BLaER1 (cell line): Measurements from ENCODE around the gene C16orf54.
"Not testable (repeated sequence)": the region's sequence is repeated elsewhere in the genome, so short reads cannot be mapped to it uniquely, and the experiment has no call there.

ENCODE experiments used
- H3K27ac ChIP-seq: shearing (Covaris generic); formaldehyde crosslinking; 2 replicates; pipeline ENCODE4 v1.8.1; 2022
- H3K27me3 ChIP-seq: shearing (Covaris generic); formaldehyde crosslinking; 2 replicates; pipeline ENCODE4 v1.8.1; 2022
- H3K36me3 ChIP-seq: shearing (Covaris generic); formaldehyde crosslinking; 2 replicates; pipeline ENCODE4 v1.8.1; 2022
- H3K4me1 ChIP-seq: shearing (Covaris generic); formaldehyde crosslinking; 2 replicates; pipeline ENCODE4 v1.8.1; 2022
- H3K4me2 ChIP-seq: shearing (Covaris generic); formaldehyde crosslinking; 2 replicates; pipeline ENCODE4 v1.8.1; 2022
- H3K4me3 ChIP-seq: shearing (Covaris generic); formaldehyde crosslinking; 2 replicates; pipeline ENCODE4 v1.8.1; 2022
- H3K9ac ChIP-seq: shearing (Covaris generic); formaldehyde crosslinking; 2 replicates; pipeline ENCODE4 v1.8.1; 2022
- H3K9me3 ChIP-seq: shearing (Covaris generic); formaldehyde crosslinking; 2 replicates; pipeline ENCODE4 v1.8.1; 2022
- H4K20me1 ChIP-seq: shearing (Covaris generic); formaldehyde crosslinking; 2 replicates; pipeline ENCODE4 v1.8.1; 2022
- Cebpa-rat ChIP-seq: shearing (Covaris generic); IDR thresholded peaks from 2 replicates; pipeline ENCODE4 v1.8.1; 2022

The C16orf54 gene

GRCh38 chr16:29710227-29711219 is 35.3 kb downstream of the C16orf54 start:
- Histone ChIP-seq H4K20me1 (no peaks in the 10 kb centered on the region), H3K36me3 (no peaks in the 10 kb centered on the region), H3K4me3 (no peak overlapping the region), H3K27ac (no peak overlapping the region), H3K27me3 (no peaks in the 10 kb centered on the region), H3K9ac (no peak overlapping the region; the same call in 1 of the 2 replicates), H3K4me2 (peak overlapping the region; percentile 53), H3K4me1 (peaks cover 64% of the 10 kb centered on the region), H3K9me3 (peaks cover 12% of the 10 kb centered on the region; the same call in 1 of the 2 replicates)
- no peak for TF ChIP-seq Cebpa-rat

- H3K27ac ChIP-seq, result not testable (repeated sequence)
- peak overlapping the region; percentile 53; the same call in 1 of the 2 replicates for H3K4me2 ChIP-seq
Measured at GRCh38 chr16:29709657-29710056, 36.1 kb downstream of the C16orf54 start.

GRCh38 chr16:29708917-29709600 is 36.7 kb downstream of the C16orf54 start:
- H3K27me3 ChIP-seq, result no peaks in the 10 kb centered on the region
- H3K4me1 ChIP-seq, result peaks cover 78% of the 10 kb centered on the region
- H3K9me3 ChIP-seq, result peaks cover 12% of the 10 kb centered on the region; the same call in 1 of the 2 replicates
- no peaks in the 10 kb centered on the region for H3K36me3 ChIP-seq
- TF ChIP-seq Cebpa-rat, result no peak
- H3K4me3 ChIP-seq, result no peak overlapping the region
- H3K4me2 ChIP-seq, result peak overlapping the region; percentile 34; the same call in 1 of the 2 replicates
- no peak overlapping the region for H3K9ac ChIP-seq
- H3K27ac ChIP-seq, result no peak overlapping the region
- no peaks in the 10 kb centered on the region for H4K20me1 ChIP-seq

More at GRCh38 chr16:29709657-29710056, 36.1 kb downstream of the C16orf54 start:
- H3K4me1 ChIP-seq, result peaks cover 72% of the 10 kb centered on the region
- not testable (repeated sequence) for H3K4me3 ChIP-seq, H3K9ac ChIP-seq, H3K27me3 ChIP-seq, H4K20me1 ChIP-seq, H3K36me3 ChIP-seq
- peaks cover 12% of the 10 kb centered on the region; the same call in 1 of the 2 replicates for H3K9me3 ChIP-seq

GRCh38 chr16:29707160-29707559 is 38.6 kb downstream of the C16orf54 start:
- Histone ChIP-seq H3K9me3 (peaks cover 12% of the 10 kb centered on the region; the same call in 1 of the 2 replicates), H3K4me1 (peaks cover 97% of the 10 kb centered on the region), H3K27ac (peak overlapping the region; percentile 13; the same call in 1 of the 2 replicates), H3K4me2 (peak overlapping the region; percentile 51)
- not testable (repeated sequence) for H3K36me3 ChIP-seq, H3K9ac ChIP-seq, H3K4me3 ChIP-seq, H4K20me1 ChIP-seq, H3K27me3 ChIP-seq

- Histone ChIP-seq H3K9me3 (peaks cover 20% of the 10 kb centered on the region), H3K4me1 (peaks cover 92% of the 10 kb centered on the region), H3K9ac (no peak overlapping the region), H3K27me3 (no peaks in the 10 kb centered on the region), H3K27ac (peak overlapping the region; percentile 55; the same call in 1 of the 2 replicates), H3K4me2 (peak overlapping the region; percentile 90), H3K4me3 (no peak overlapping the region), H4K20me1 (no peaks in the 10 kb centered on the region), H3K36me3 (no peaks in the 10 kb centered on the region)
- TF ChIP-seq Cebpa-rat, result no peak
Measured at GRCh38 chr16:29705030-29705429, 40.8 kb downstream of the C16orf54 start.

- H3K4me2 ChIP-seq, result peak overlapping the region; percentile 90
- H3K4me3 ChIP-seq, result peak overlapping the region; percentile 49
- TF ChIP-seq Cebpa-rat, result no peak
- no peaks in the 10 kb centered on the region for H3K27me3 ChIP-seq
- H4K20me1 ChIP-seq, result no peaks in the 10 kb centered on the region
- peak overlapping the region; percentile 70 for H3K9ac ChIP-seq
- peaks cover 79% of the 10 kb centered on the region for H3K4me1 ChIP-seq
- peaks cover 35% of the 10 kb centered on the region for H3K9me3 ChIP-seq
- H3K36me3 ChIP-seq, result peaks cover 26% of the 10 kb centered on the region
- H3K27ac ChIP-seq, result peak overlapping the region; percentile 84
Measured at GRCh38 chr16:29702269-29702668, 43.5 kb downstream of the C16orf54 start.

GRCh38 chr16:29701214-29701555 is 44.6 kb downstream of the C16orf54 start:
- Histone ChIP-seq H3K4me3 (no peak overlapping the region), H3K4me2 (peak overlapping the region; percentile 90), H4K20me1 (no peaks in the 10 kb centered on the region), H3K36me3 (peaks cover 37% of the 10 kb centered on the region), H3K4me1 (peaks cover 76% of the 10 kb centered on the region), H3K9me3 (peaks cover 41% of the 10 kb centered on the region), H3K27me3 (no peaks in the 10 kb centered on the region), H3K9ac (no peak overlapping the region), H3K27ac (no peak overlapping the region)
- TF ChIP-seq Cebpa-rat, result no peak

- Histone ChIP-seq H3K27ac (no peak overlapping the region), H3K9me3 (peaks cover 41% of the 10 kb centered on the region), H3K9ac (no peak overlapping the region), H4K20me1 (no peaks in the 10 kb centered on the region), H3K4me2 (peak overlapping the region; percentile 90; the same call in 1 of the 2 replicates), H3K4me3 (no peak overlapping the region), H3K36me3 (peaks cover 39% of the 10 kb centered on the region), H3K4me1 (peaks cover 76% of the 10 kb centered on the region), H3K27me3 (no peaks in the 10 kb centered on the region)
- TF ChIP-seq Cebpa-rat, result no peak
Measured at GRCh38 chr16:29700253-29700987, 45.4 kb downstream of the C16orf54 start.
